ENCODE results near the gene SEMA3C. TPM values are rescaled to one million over a fixed set of nuclear protein-coding genes. Genes with fewer than 3 reads are reported as not detected.

SEMA3C gene
- total and polyA plus RNA-seq, 2 donors (not counting 3 experiments of a cell fraction or from before 2014, with no cell fraction given) = 0.01 to 0.09 TPM

GRCh38 chr7:80736371-80737125, 182.3 kb downstream of the SEMA3C start:
- no TSS peak for BruUV-seq (replicated peaks)
- Histone ChIP-seq H2AFZ (ENCODE audit: low read depth, low read length) (no peak overlapping the region), H3K79me2 (ENCODE audit: control insufficient read depth, insufficient read depth, low read length) (no peaks in the 10 kb centered on the region), H3K36me3 (ENCODE audit: control insufficient read depth in 2 of 2, extremely low read depth in 1 of 2, insufficient read depth in 2 of 2, low read length in 2 of 2) (no peaks in the 10 kb centered on the region), H3K4me3 (replicated peaks in 1 of 3; ENCODE audit: insufficient read depth in 1 of 3, low read depth in 1 of 3, low read length in 3 of 3) (no peak overlapping the region), H3K4me1 (ENCODE audit: control insufficient read depth, extremely low read depth, insufficient read depth, low read length) (no peaks in the 10 kb centered on the region), H3K9me1 (replicated peaks; ENCODE audit: control insufficient read depth, extremely low read depth, insufficient read depth, low read length) (no peaks in the 10 kb centered on the region), H3K9me3 (replicated peaks; ENCODE audit: control insufficient read depth, insufficient read depth, low read length) (no peaks in the 10 kb centered on the region), H3K9ac (replicated peaks; ENCODE audit: extremely low read depth, insufficient read depth, low read length) (no peak overlapping the region), H4K20me1 (replicated peaks; ENCODE audit: control insufficient read depth, extremely low read depth, insufficient read depth, low read length) (no peaks in the 10 kb centered on the region), H3K4me2 (ENCODE audit: insufficient read depth, low read length) (no peak overlapping the region), H3K27me3 (ENCODE audit: control insufficient read depth in 2 of 2, insufficient read depth in 2 of 2, low read length in 2 of 2) (no peaks in the 10 kb centered on the region), H3K27ac (ENCODE audit: insufficient read depth, low read depth, low read length) (no peak overlapping the region)
- no peak for TF ChIP-seq EZH2 (IDR thresholded peaks at IDR 0.05; ENCODE audit: borderline replicate concordance, low read depth, low read length, severe bottlenecking)
- TF ChIP-seq POLR2A (IDR thresholded peaks at IDR 0.05; ENCODE audit: low read depth, low read length) = no peak
- TF ChIP-seq JUN (IDR thresholded peaks at IDR 0.05; ENCODE audit: borderline replicate concordance, insufficient read depth, insufficient read length, low read depth) = no peak
- TF ChIP-seq FOS (IDR thresholded peaks at IDR 0.05; ENCODE audit: borderline replicate concordance, insufficient read depth, low read length) = no peak
- TF ChIP-seq POLR2AphosphoS5 (IDR thresholded peaks at IDR 0.05; ENCODE audit: insufficient read depth, low read depth, low read length) = no peak
- TF ChIP-seq MAX (IDR thresholded peaks at IDR 0.05; ENCODE audit: insufficient read depth, insufficient read length) = no peak
- no peak for TF ChIP-seq GATA2 (IDR thresholded peaks at IDR 0.05; ENCODE audit: insufficient read depth, insufficient read length, low read depth, low read length)
- TF ChIP-seq MYC (IDR thresholded peaks at IDR 0.05; ENCODE audit: low read depth, low read length) = no peak
- TF ChIP-seq CTCF (IDR thresholded peaks at IDR 0.05; ENCODE audit: extremely low read depth in 1 of 2, insufficient read depth in 1 of 2, low read depth in 1 of 2, low read length in 2 of 2) = no peak
- DNase-seq (ENCODE audit: low read depth, low spot score) (no peak), FAIRE-seq (no peak)
- ChIA-PET CTCF (no interaction called here), POLR2A (no interaction called here)
- intact Hi-C loops (cut with micrococcal nuclease) (no loop called here), dilution Hi-C loops (cut with MboI; ENCODE audit: extremely low pct_ligation_motif_present, low sequenced_read_pairs) (no loop called here)
